Common myeloid progenitor, CD34-positive (primary cell): Measurements from ENCODE around the gene MYO3B.

Source experiments
- CTCF ChIA-PET: fragments of 350-600 bp; sonication (Branson Sonifier 250); formaldehyde crosslinking; loops from one replicate; lab custom pipeline; 2021; ENCODE audit warnings: antibody characterized with exemption; lab: Charles Lee
- POLR2A ChIA-PET: fragments of 350-600 bp; sonication (Branson Sonifier 250); formaldehyde crosslinking; loops from one replicate; lab custom pipeline; 2021; ENCODE audit warnings: antibody characterized with exemption; lab: Charles Lee
- DNase-seq, 3 donors: peaks; one replicate each; pipeline versions ENCODE4 v3.0.0 to v3.0.0-alpha.2; 2013
- H3K27ac ChIP-seq, 2 experiments: 1 replicate in 1 of 2; 2 replicates in 1 of 2; pipeline ENCODE4 v1.7.0; 2013; ENCODE audit warnings: inconsistent platforms in 2 of 2, low read length in 2 of 2, mild to moderate bottlenecking in 2 of 2, low read depth in 1 of 2, moderate library complexity in 1 of 2; ENCODE audit not compliant: severe bottlenecking in 2 of 2, insufficient read depth in 1 of 2, poor library complexity in 1 of 2
- H3K27me3 ChIP-seq, 5 experiments: replicated peaks in 2 of 5; 1 replicate in 3 of 5; 2 replicates in 2 of 5; pipeline versions ENCODE4 v1.6.1 to v1.7.0; 2013; ENCODE audit warnings: low read length in 4 of 5, mild to moderate bottlenecking in 2 of 5, moderate library complexity in 2 of 5, inconsistent platforms in 1 of 5; ENCODE audit not compliant: insufficient read depth in 5 of 5, control insufficient read depth in 4 of 5
- H3K36me3 ChIP-seq, 4 experiments: 1 replicate in 2 of 4; 2 replicates in 2 of 4; pipeline versions ENCODE4 v1.6.1 to v1.7.0; 2013; ENCODE audit warnings: low read length in 3 of 4, control low read depth in 1 of 4, mild to moderate bottlenecking in 1 of 4; ENCODE audit not compliant: control insufficient read depth in 4 of 4, insufficient read depth in 4 of 4
- H3K4me1 ChIP-seq, 4 experiments: 1 replicate in 3 of 4; 2 replicates in 1 of 4; pipeline versions ENCODE4 v1.6.1 to v1.7.1; 2013; ENCODE audit warnings: low read length in 3 of 4, mild to moderate bottlenecking in 3 of 4, control low read depth in 1 of 4, inconsistent platforms in 1 of 4, moderate library complexity in 1 of 4; ENCODE audit not compliant: control insufficient read depth in 4 of 4, insufficient read depth in 4 of 4; ENCODE audit errors: control extremely low read depth in 1 of 4
- H3K4me3 ChIP-seq, 7 experiments: 1 replicate in 4 of 7; 2 replicates in 3 of 7; pipeline versions ENCODE4 v1.5.1 to v1.7.0; 2013; ENCODE audit warnings: mild to moderate bottlenecking in 7 of 7, low read length in 6 of 7, moderate library complexity in 6 of 7, inconsistent platforms in 2 of 7, low read depth in 2 of 7, control low read depth in 1 of 7; ENCODE audit not compliant: insufficient read depth in 4 of 7, control insufficient read depth in 1 of 7; ENCODE audit errors: extremely low read depth in 1 of 7
- H3K9me3 ChIP-seq, 5 experiments: 1 replicate in 4 of 5; 2 replicates in 1 of 5; pipeline versions ENCODE4 v1.6.1 to v1.7.1; 2013; ENCODE audit warnings: low read length in 4 of 5, mild to moderate bottlenecking in 2 of 5, inconsistent platforms in 1 of 5, low read depth in 1 of 5, moderate library complexity in 1 of 5; ENCODE audit not compliant: control insufficient read depth in 4 of 5, insufficient read depth in 2 of 5; ENCODE audit errors: control extremely low read depth in 1 of 5
- WGBS: methylation state at CpG from one replicate; pipeline ENCODE4 v1.1.5; 2013; ENCODE audit not compliant: insufficient coverage; 5-methylcytosine and 5-hydroxymethylcytosine counted together

The MYO3B gene

GRCh38 chr2:170291474-170291873 is 113.5 kb downstream of the MYO3B start:
- H3K9me3 ChIP-seq: peaks cover 0 to 25% (median 3%) of the 10 kb centered on the region in 5 experiments
- H3K27ac ChIP-seq: no peak overlapping the region
- H3K36me3 ChIP-seq: no peaks in the 10 kb centered on the region
- H3K4me3 ChIP-seq: no peak overlapping the region
- DNase-seq: peak in 1 of 3 donors; percentile 3
- WGBS: no CpG with 5 or more reads among the region's 1 CpG
- CTCF ChIA-PET: no interaction called here
- POLR2A ChIA-PET: no interaction called here
- no peaks in the 10 kb centered on the region for H3K4me1 ChIP-seq
- no peaks in the 10 kb centered on the region for H3K27me3 ChIP-seq

GRCh38 chr2:170292415-170292814 is 114.5 kb downstream of the MYO3B start:
- no peaks in the 10 kb centered on the region for H3K4me1 ChIP-seq
- no peaks in the 10 kb centered on the region for H3K36me3 ChIP-seq
- POLR2A ChIA-PET: no interaction called here
- WGBS: 100% methylated on average over 3 of the region's 3 CpGs
- H3K4me3 ChIP-seq: no peak overlapping the region
- H3K27ac ChIP-seq: no peak overlapping the region
- no peak for DNase-seq
- CTCF ChIA-PET: no interaction called here
- no peaks in the 10 kb centered on the region for H3K27me3 ChIP-seq
- H3K9me3 ChIP-seq: peaks cover 0 to 22% (median 3%) of the 10 kb centered on the region in 5 experiments

- 100% methylated on average over 1 of the region's 3 CpGs for WGBS
- DNase-seq: no peak
- no peaks in the 10 kb centered on the region for H3K36me3 ChIP-seq
- H3K9me3 ChIP-seq: peaks cover 0 to 7% (median 0%) of the 10 kb centered on the region in 5 experiments
- ChIA-PET POLR2A (no interaction called here), CTCF (no interaction called here)
- no peak overlapping the region for H3K4me3 ChIP-seq
- no peaks in the 10 kb centered on the region for H3K4me1 ChIP-seq
- H3K27ac ChIP-seq: no peak overlapping the region
- H3K27me3 ChIP-seq: peaks cover 0 to 2% (median 0%) of the 10 kb centered on the region in 5 experiments
Observed at GRCh38 chr2:170297496-170297895, 119.5 kb downstream of the MYO3B start.

- WGBS: 75% methylated on average over 1 of the region's 1 CpG
- no peak for DNase-seq
- Histone ChIP-seq H3K36me3 (no peaks in the 10 kb centered on the region), H3K4me1 (no peaks in the 10 kb centered on the region), H3K27ac (no peak overlapping the region), H3K4me3 (no peak overlapping the region), H3K9me3 (peaks cover 0 to 5% (median 0%) of the 10 kb centered on the region in 5 experiments), H3K27me3 (peaks cover 0 to 2% (median 0%) of the 10 kb centered on the region in 5 experiments)
- CTCF ChIA-PET: no interaction called here
- POLR2A ChIA-PET: interaction anchor here (0.7 kb wide), 1 partner anchor 253 kb away, joined by 4 read pairs; no protein-coding TSS in a partner anchor
Observed at GRCh38 chr2:170298115-170298514, 120.2 kb downstream of the MYO3B start.

- H3K36me3 ChIP-seq: no peaks in the 10 kb centered on the region
- ChIA-PET POLR2A (no interaction called here), CTCF (no interaction called here)
- peaks cover 0 to 2% (median 0%) of the 10 kb centered on the region in 5 experiments for H3K27me3 ChIP-seq
- no peak overlapping the region for H3K4me3 ChIP-seq
- DNase-seq: peak in 2 of 3 donors; percentile 6 to 17
- no peaks in the 10 kb centered on the region for H3K4me1 ChIP-seq
- peaks cover 0 to 5% (median 0%) of the 10 kb centered on the region in 5 experiments for H3K9me3 ChIP-seq
- H3K27ac ChIP-seq: no peak overlapping the region
Observed at GRCh38 chr2:170298861-170299429, 121.0 kb downstream of the MYO3B start.

- peaks cover 0 to 2% (median 0%) of the 10 kb centered on the region in 5 experiments for H3K27me3 ChIP-seq
- no peak overlapping the region for H3K4me3 ChIP-seq
- POLR2A ChIA-PET: no interaction called here
- H3K27ac ChIP-seq: no peak overlapping the region
- H3K36me3 ChIP-seq: no peaks in the 10 kb centered on the region
- DNase-seq: no peak
- H3K4me1 ChIP-seq: no peaks in the 10 kb centered on the region
- WGBS: no CpG with 5 or more reads among the region's 1 CpG
- CTCF ChIA-PET: no interaction called here
- peaks cover 0 to 2% (median 0%) of the 10 kb centered on the region in 5 experiments for H3K9me3 ChIP-seq
Observed at GRCh38 chr2:170300993-170301392, 123.0 kb downstream of the MYO3B start.

GRCh38 chr2:170301626-170302025 is 123.7 kb downstream of the MYO3B start:
- ChIA-PET CTCF (no interaction called here), POLR2A (no interaction called here)
- peaks cover 0 to 2% (median 0%) of the 10 kb centered on the region in 5 experiments for H3K27me3 ChIP-seq
- no CpG with 5 or more reads among the region's 5 CpGs for WGBS
- no peaks in the 10 kb centered on the region for H3K4me1 ChIP-seq
- no peak overlapping the region for H3K4me3 ChIP-seq
- H3K36me3 ChIP-seq: no peaks in the 10 kb centered on the region
- DNase-seq: no peak
- H3K9me3 ChIP-seq: no peaks in the 10 kb centered on the region
- no peak overlapping the region for H3K27ac ChIP-seq
